ENCODE data around the gene ADGRA1.

DNA sequence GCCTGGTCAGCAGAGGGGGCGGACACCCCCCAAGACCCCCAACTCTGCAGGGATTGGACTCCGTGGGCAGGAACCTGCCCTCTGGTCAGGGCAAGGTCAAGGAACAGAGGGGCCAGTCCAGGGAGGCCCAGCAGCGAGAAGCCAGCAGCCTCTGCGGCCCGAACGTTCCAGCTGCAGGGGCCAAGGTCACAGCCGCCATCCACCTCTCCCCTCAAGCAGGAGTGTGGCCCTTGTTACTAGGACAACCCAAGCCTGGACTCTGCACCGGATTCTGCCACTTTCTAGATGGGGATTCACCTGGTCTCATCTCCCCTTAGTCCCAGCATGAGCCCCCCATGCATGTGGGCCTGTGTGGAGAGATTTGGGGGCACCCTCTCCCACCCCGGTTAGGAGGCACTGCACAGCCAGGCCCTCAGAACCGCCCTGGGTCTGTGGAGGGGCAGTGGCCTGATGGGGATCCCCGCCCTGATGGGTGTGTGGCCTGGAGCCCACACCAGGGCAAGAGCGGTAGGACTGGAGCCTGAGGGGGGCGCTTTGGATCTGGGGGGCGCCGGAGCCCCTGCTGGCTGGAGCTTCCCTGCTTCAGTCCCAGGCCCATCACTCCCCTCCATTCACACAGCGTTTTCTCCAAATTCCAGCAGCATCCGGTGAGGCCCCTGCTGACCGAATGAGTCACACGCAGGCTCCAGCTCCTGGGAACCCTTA, 18.1 kb downstream of the ADGRA1 start:
- TF ChIP-seq, protein P1, sequence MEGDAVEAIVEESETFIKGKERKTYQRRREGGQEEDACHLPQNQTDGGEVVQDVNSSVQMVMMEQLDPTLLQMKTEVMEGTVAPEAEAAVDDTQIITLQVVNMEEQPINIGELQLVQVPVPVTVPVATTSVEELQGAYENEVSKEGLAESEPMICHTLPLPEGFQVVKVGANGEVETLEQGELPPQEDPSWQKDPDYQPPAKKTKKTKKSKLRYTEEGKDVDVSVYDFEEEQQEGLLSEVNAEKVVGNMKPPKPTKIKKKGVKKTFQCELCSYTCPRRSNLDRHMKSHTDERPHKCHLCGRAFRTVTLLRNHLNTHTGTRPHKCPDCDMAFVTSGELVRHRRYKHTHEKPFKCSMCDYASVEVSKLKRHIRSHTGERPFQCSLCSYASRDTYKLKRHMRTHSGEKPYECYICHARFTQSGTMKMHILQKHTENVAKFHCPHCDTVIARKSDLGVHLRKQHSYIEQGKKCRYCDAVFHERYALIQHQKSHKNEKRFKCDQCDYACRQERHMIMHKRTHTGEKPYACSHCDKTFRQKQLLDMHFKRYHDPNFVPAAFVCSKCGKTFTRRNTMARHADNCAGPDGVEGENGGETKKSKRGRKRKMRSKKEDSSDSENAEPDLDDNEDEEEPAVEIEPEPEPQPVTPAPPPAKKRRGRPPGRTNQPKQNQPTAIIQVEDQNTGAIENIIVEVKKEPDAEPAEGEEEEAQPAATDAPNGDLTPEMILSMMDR (conservative IDR thresholded peaks at IDR 0.05; ENCODE audit: low read length), result no peak
- TF ChIP-seq EZH2phosphoT487 (IDR thresholded peaks at IDR 0.05; ENCODE audit: borderline replicate concordance, low read depth, low read length), result no peak
